HG03354 (cell line): ENCODE measurements around the gene CSNK2A3.
"Not testable (repeated sequence)": the region's sequence is repeated elsewhere in the genome, so short reads cannot be mapped to it uniquely, and the experiment has no call there.

ENCODE experiments used
- ATAC-seq: cut with Tn5 transposase; IDR thresholded peaks from one replicate; pipeline ENCODE4 v1.9.1; 2021; ENCODE audit warnings: mild to moderate bottlenecking; ENCODE audit not compliant: unreplicated experiment, poor library complexity, severe bottlenecking

Gene CSNK2A3

GRCh38 chr11:11352878-11353277, at the start of gene CSNK2A3:
Gene CSNK2A3, minus strand, starts transcription at chr11:11353250. Its CDS starts 131 bp downstream, at chr11:11353119.
- not testable (repeated sequence) for ATAC-seq

GRCh38 chr11:11401960-11402535, 49.0 kb upstream of the CSNK2A3 start:
- no peak for ATAC-seq

- no peak for ATAC-seq
These were observed 47.7 kb upstream of the CSNK2A3 start for GRCh38 chr11:11400635-11401232.

- no peak for ATAC-seq
These were observed 47.1 kb upstream of the CSNK2A3 start for GRCh38 chr11:11400121-11400520.

- ATAC-seq: no peak
These were observed 44.7 kb upstream of the CSNK2A3 start for GRCh38 chr11:11397781-11398180.

GRCh38 chr11:11397036-11397415, 44.0 kb upstream of the CSNK2A3 start:
- ATAC-seq: no peak

- ATAC-seq: no peak
These were observed 43.4 kb upstream of the CSNK2A3 start for GRCh38 chr11:11396301-11397035.

- no peak for ATAC-seq
These were observed 42.1 kb upstream of the CSNK2A3 start for GRCh38 chr11:11395126-11395525.

- ATAC-seq: no peak
These were observed 41.2 kb upstream of the CSNK2A3 start for GRCh38 chr11:11394241-11394640.

- no peak for ATAC-seq
These were observed 38.9 kb upstream of the CSNK2A3 start for GRCh38 chr11:11391796-11392463.

- no peak for ATAC-seq
These were observed 38.1 kb upstream of the CSNK2A3 start for GRCh38 chr11:11391169-11391568.

GRCh38 chr11:11390068-11390771, 37.2 kb upstream of the CSNK2A3 start:
- ATAC-seq: no peak

GRCh38 chr11:11389238-11389637, 36.2 kb upstream of the CSNK2A3 start:
- no peak for ATAC-seq

- no peak for ATAC-seq
These were observed 34.7 kb upstream of the CSNK2A3 start for GRCh38 chr11:11387622-11388305.

GRCh38 chr11:11387207-11387606, 34.2 kb upstream of the CSNK2A3 start:
- no peak for ATAC-seq

GRCh38 chr11:11384829-11385228, 31.8 kb upstream of the CSNK2A3 start:
- no peak for ATAC-seq

GRCh38 chr11:11383995-11384394, 30.9 kb upstream of the CSNK2A3 start:
- no peak for ATAC-seq

GRCh38 chr11:11382858-11383532, 29.9 kb upstream of the CSNK2A3 start:
- no peak for ATAC-seq
